Smooth muscle cell of the brain vasculature (primary cell): ENCODE data around the gene HSPB9.
"Not testable (repeated sequence)": the region's sequence is repeated elsewhere in the genome, so short reads cannot be mapped to it uniquely, and the experiment has no call there.

Source experiments
- DNase-seq: peaks from one replicate; pipeline ENCODE4 v3.0.0-alpha.2; 2012; ENCODE audit warnings: low read depth, low spot score

HSPB9 gene

DNA sequence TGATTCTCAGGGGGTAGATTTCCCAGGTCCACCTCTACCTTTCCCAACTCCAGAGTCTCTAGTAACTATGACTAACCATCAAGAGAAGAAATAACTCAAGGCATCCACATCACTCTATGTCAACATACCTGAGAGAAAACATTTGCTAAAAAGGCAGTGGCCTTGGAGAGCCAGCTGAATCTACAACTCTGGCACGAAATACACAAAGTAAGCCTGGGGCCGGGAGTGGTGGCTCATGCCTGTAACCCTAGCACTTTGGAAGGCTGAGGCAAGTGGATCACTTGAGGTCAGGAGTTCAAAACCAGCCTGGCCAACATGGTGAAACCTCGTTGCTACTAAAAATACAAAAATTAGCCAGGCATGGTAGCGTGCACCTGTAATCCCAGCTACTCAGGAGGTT lies 20.5 kb downstream of the HSPB9 start:
- DNase-seq = not testable (repeated sequence)

DNA sequence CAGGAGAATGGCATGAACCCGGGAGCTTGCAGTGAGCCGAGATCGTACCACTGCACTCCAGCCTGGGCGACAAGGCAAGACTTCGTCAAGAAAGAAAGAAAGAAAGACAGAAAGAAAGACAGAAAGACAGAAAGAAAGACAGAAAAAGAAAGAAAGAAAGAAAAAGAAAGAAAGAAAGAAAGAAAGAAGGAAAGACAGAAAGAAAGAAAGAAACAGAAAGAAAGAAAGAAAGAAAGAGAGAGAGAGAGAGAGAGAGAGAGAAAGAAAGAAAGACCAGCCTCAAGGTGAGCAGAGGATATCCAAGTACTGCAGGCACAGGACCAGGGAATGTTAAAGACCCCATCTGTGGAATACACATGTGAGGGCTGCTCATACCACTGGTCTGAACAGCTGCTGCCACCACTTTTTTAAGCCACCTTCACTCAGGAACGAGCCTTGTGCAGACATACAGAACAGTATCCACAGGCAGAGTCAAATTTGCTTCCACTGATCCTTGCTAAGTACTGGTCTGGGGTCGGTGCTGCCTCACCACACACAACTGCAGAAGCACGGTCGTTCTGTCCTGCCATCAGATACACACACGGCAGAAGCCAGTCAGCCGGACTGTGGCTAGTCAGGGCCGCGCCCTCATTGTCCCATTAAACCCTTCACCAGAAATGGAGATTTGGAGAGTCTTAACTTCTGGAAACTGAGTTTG lies 24.5 kb downstream of the HSPB9 start:
- DNase-seq = no peak

DNA sequence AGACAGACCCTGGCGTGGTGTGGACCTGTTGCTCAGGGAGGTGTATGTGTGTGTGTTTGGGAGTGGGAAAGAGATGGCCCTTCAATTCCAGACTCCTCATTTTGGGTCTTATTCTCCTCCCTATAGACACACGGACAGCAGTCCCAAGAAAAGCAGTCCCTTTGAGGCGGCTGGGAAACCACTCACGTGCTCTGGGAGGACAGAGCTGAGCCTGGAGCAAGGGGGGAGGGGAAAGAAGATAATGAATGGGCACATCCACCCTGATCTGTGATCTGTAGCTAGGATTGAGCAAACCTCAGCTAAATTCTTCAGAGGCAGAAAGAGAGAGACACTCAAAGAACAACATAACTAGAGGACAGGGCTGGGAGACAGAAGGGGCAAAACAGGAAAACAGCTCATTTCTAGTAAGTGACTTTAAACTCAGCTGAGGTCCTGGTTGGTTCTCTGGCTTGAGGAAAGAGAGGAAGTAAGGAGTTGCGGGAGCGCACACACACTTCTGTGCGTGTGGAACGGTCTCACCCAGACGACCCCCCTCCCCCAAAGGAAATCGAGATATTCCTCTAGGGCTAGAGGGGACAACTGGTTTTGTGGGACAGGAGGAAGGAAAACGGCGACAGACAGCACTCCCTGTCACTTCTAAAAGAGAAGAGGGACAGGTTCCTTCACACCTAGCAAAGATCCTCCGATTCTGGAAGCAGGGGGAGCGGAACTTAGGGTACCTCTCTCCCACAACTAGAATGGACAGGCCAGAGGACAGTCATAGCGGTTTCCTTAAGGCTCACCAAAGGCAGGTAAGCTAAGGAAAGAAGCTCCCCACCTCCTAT lies 31.5 kb downstream of the HSPB9 start:
- no peak for DNase-seq

DNA sequence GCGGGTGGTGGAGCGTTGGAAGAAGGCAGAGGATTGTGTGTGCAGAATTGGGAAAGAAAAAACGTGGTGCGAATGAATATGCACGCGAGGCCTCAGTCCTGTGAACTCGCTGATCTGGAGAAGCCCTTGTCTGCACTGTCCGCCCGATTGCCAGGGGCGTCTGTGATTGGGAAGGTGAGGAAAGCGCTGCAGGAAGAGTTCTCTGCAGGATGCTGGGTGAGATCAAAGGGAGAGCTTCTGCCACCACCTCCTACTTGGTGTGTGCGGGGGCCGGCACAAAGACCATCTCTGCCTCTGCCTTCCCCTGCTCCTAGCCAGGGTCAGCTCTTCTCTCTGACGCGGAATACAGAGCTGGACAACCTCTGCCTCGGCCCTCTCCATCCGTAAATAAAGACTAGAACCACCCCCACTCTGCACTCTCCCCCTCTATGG lies 33.0 kb downstream of the HSPB9 start:
- no peak for DNase-seq

DNA sequence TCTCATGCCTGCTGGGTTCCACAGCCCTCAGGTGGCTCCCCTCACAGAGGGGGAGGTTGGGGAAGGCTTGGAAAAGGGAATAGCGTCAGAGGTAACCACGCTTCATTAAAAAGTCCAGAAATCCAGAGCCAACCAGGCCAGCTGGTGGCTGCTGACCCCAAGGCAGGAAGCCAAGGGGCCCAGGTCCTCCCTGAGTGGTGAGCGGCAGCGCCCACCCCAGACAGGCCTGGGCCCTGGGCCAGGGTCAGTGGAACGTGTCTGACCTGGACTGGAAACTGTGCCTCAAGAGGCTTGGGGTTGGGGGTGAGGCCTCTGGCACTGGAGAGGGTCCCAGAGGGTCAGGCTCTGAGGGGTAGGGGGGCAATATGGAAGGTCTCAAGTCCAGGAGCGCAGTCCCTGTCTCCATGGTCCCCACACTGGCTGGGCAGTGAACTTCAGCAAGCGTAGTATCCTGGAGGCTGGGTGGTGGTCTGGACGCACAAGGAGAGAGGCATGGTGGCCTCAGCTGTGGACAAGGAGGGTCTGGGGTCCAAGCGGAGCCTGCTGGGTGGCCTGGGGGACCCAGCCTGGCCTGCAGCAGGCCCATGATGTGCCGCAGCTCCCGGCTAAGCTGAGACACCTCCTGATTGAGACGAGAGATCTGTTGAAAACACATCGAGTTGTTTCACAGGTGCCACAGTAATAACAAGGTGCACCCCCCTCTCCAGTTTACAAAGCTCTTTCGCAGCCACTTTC lies 37.4 kb downstream of the HSPB9 start:
- no peak for DNase-seq

DNA sequence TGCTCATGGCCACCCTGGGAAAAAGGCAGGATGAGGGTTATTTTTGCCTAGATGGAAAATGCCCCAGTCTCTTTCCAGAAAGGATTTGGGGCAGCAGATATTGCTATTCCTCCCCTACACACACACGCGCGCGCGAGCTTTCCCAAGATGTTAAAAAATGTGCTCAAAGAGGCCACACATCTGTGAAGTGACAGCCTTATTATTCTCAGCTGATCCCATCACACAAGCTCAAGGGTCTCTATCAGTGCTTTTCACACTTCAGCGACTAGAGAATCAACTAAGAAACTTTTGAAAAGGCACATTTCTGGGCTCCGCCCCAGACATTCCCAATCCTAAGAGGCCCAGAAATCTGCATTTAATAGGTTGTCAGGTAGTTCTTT lies 37.9 kb downstream of the HSPB9 start:
- DNase-seq = no peak

DNA sequence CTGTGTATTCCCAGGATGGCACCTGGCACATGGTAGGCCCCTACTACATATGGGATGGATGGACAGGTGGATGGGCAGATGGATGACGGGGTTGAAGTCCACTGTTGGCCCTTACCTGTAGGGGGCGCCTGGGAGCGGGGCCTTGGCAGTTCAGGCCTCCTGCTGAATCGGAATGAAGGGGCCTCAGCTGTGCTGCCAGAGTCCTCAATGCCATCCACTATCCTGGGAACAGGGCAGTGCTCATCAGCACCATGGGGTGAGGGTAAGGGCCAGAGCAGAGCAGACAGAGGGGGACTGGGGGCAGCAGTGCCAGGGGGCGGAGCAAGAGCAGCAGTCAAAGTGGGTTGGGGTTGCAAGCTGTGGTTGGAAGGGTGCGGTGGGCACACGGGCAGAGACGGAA lies 40.5 kb downstream of the HSPB9 start:
- DNase-seq = no peak

DNA sequence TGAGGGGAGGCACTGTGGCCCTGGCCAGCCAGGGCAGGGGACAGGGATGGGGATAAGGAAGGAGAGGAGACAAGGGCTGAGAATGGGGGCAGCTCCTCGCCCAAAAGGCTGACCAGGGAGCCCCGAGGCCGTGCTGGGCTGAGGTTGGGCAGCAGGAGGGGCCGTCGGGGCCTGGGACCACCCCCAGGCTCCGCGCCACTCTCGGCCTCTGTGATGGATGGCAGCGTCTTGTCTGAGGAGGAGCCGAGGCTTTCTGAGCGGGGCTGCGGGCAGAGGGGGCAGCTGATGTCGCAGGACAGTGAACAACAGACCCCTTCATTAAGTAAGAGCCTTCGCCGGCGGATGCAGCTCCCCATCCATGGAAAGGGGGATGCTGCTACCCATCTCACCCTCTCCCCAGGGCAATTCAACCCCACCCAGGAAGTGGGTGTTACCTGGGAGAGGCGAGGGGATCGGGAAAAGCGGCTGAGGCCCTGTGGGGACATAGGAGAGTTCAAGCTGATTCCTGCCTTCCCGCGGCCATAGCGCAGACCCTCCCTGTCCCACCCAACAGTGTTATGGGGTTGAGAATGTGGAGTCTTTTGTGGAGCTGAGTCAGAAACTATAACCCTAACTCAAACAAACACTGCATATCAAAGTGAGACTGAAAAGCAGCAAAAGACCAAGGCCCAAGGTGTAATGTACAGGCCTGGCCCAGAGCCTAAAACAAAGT lies 41.2 kb downstream of the HSPB9 start:
- DNase-seq = no peak

DNA sequence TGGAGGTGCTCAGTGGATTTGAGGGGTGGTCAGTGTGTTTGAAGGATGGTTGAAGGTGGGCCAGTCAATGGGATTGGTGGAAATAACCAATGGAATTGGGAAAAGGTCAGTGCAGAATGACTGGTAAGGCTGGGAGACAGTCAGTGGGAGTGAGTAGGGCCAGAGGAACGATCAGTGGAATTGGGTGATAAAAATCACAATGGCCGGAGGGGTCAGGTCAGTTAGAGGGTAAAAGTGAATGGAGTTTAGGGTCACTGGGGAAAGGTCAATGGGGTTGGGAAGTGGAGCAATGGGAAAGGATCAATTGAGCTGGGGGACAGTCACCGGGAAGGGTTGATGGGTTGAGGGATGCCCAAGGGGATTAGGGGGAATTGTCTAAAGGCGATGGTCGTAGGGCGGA lies 43.1 kb downstream of the HSPB9 start:
- DNase-seq = no peak

DNA sequence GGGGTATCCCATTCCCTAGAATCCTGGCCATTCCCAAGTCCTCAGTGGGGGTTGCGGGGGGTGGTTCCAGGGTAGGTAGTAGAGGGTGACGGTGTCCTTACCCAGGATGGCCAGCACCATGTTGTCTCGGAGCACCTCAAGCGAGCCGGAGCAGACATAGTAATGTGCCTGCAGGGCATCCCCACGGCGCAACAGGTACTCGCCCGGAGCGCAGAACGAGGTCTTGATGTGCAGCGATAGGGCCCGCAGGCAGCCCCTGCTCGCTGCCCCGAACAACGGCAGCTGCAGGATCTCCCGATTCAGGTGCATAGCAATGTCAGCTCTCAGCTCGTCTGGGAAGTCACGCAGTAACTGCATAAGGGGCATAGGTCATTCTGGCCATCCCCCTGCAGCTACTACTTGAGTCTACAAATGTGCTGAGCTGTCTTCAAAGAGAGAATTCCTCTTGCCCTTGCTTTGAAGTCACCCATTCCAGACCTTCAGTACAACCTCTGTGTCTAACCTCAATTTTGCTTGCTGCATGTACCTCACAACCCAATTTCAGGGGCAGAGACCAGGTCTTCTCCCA lies 43.7 kb downstream of the HSPB9 start:
- DNase-seq = no peak

DNA sequence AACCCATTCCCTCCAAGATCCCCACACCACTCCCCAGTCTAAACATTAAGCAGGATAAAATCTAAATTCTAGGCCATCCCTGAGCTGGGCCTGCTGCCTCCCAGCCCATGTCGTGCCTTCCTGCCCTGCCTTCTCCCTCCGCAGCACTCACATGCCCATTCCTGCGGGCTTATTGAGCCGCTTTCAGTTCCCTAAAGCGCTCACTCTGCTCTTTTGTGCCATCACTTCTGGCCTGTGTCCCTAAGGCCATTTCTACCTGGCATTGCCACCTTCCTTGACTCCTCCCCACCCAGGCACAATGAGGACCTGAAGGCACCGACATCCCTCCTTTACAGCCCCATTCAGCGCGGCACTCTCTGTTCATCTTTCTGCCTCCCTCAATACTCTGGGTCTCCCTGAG lies 45.2 kb downstream of the HSPB9 start:
- no peak for DNase-seq

DNA sequence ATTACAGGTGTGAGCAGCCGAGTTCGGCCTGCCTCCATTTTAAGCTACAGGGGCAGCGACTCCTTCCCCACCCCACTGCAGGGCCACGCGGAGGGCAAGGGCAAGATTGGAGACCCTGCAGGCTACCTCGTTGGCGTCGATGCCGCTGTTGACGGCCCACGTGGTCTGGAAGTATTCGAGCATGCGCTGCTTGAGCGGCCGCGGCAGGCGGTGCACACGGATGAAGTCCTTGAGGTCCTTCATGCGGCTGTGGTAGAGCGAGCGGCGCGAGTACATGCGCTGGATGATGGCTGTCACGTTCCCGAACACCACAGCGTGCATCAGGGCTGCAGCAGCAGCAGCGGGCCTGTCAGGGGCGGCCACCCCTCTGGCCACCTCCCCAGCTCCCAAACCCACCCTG lies 46.7 kb downstream of the HSPB9 start:
- no peak for DNase-seq

DNA sequence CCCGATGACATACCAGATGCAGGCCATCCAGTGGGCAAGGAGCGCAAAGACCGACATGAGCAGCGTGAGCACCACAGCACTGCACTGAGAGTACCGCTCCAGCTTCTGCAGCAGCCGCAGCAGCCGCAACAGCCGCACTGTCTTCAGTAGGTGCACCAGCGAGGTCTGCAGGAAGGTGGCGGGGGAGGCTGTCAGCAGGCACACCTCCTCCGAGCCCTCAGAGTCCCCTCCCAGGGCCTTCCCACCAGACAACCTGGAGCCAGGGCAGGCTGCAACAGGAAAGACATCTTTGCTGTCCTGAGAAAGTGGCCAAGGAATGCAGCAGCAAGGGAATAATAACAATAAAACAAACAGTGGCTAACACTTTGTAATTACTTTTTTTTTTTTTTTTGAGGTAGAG lies 49.2 kb downstream of the HSPB9 start:
- DNase-seq = no peak
